PC-3 (cell line): ENCODE results near the gene CDC45. TPM values are rescaled to one million over a fixed set of nuclear protein-coding genes. Genes with fewer than 3 reads are reported as not detected.

Source experiments
- ATAC-seq: fragments of 200-7000 bp; cut with Tn5 transposase; 2 replicates; pipeline ENCODE4 v1.9.1; 2020; ENCODE audit warnings: mild to moderate bottlenecking, moderate library complexity
- BruUV-seq: library from RNA; stranded (reverse); fragments of 400-500 nt; replicated peaks from 2 replicates; lab custom pipeline; 2021; lab: Mats Ljungman, UMichigan
- CTCF ChIA-PET: fragments of 300-600 bp; sonication (Branson Sonifier 250); formaldehyde crosslinking; loops from one replicate; lab custom pipeline; 2022; ENCODE audit warnings: antibody characterized with exemption; lab: Charles Lee
- POLR2A ChIA-PET: fragments of 300-600 bp; sonication (Branson Sonifier 250); formaldehyde crosslinking; loops from one replicate; lab custom pipeline; 2022; ENCODE audit warnings: antibody characterized with exemption; ENCODE audit not compliant: unreplicated experiment; lab: Charles Lee
- DNase-seq: peaks from one replicate; pipeline ENCODE4 v3.0.0-alpha.2; 2015
- H2AFZ ChIP-seq: fragments of 300-600 bp; sonication (generic); 2 replicates; pipeline ENCODE4 v1.6.0; 2016; ENCODE audit warnings: antibody characterized with exemption, low read length
- H3F3A ChIP-seq: fragments of 300-600 bp; sonication (generic); one replicate; pipeline ENCODE4 v1.6.0; 2017; ENCODE audit warnings: antibody characterized with exemption, low read length, control low read depth, mild to moderate bottlenecking; ENCODE audit not compliant: unreplicated experiment
- H3K27ac ChIP-seq: fragments of 300-600 bp; sonication (generic); 2 replicates; pipeline ENCODE4 v1.5.1; 2016; ENCODE audit warnings: mild to moderate bottlenecking, low read length
- H3K27me3 ChIP-seq: fragments of 300-600 bp; sonication (generic); 2 replicates; pipeline ENCODE4 v1.6.1; 2016; ENCODE audit warnings: low read length, mixed read lengths
- H3K36me3 ChIP-seq: fragments of 300-600 bp; sonication (generic); 2 replicates; pipeline ENCODE4 v1.6.1; 2016; ENCODE audit warnings: low read depth, mixed run types, low read length, mixed read lengths
- H3K4me1 ChIP-seq: fragments of 300-600 bp; sonication (generic); 2 replicates; pipeline ENCODE4 v1.5.1; 2016; ENCODE audit warnings: low read length; ENCODE audit not compliant: insufficient read depth
- H3K4me2 ChIP-seq: fragments of 300-600 bp; sonication (generic); 2 replicates; pipeline ENCODE4 v1.6.0; 2016; ENCODE audit warnings: low read length
- H3K4me3 ChIP-seq: fragments of 300-600 bp; sonication (generic); 2 replicates; pipeline ENCODE4 v1.5.1; 2016; ENCODE audit warnings: mild to moderate bottlenecking, low read length, mixed read lengths
- H3K79me2 ChIP-seq: fragments of 300-600 bp; sonication (generic); 2 replicates; pipeline ENCODE4 v1.6.1; 2017; ENCODE audit warnings: low read length, mixed read lengths
- H3K9ac ChIP-seq: fragments of 300-600 bp; sonication (generic); 2 replicates; pipeline ENCODE4 v1.6.0; 2016; ENCODE audit warnings: mild to moderate bottlenecking, low read length
- H3K9me2 ChIP-seq: fragments of 300-600 bp; sonication (generic); replicated peaks from 2 replicates; pipeline ENCODE4 v1.6.1; 2016; ENCODE audit warnings: mixed run types, low read length, mixed read lengths
- H3K9me3 ChIP-seq: fragments of 300-600 bp; sonication (generic); 2 replicates; pipeline ENCODE4 v1.6.1; 2016; ENCODE audit warnings: low read length, mixed read lengths
- H4K20me1 ChIP-seq: fragments of 300-600 bp; sonication (generic); 2 replicates; pipeline ENCODE4 v1.6.1; 2016; ENCODE audit warnings: low read length, mixed read lengths
- EZH2 ChIP-seq: fragments of 300-600 bp; sonication (generic); IDR thresholded peaks from one replicate; pipeline ENCODE4 v1.6.1; 2017; ENCODE audit warnings: antibody characterized with exemption, mild to moderate bottlenecking, low read length; ENCODE audit not compliant: unreplicated experiment
- EZH2phosphoT487 ChIP-seq: fragments of 300-600 bp; sonication (generic); IDR thresholded peaks from 2 replicates; pipeline ENCODE4 v1.6.1; 2018; ENCODE audit warnings: mild to moderate bottlenecking, antibody characterized with exemption, low read length, borderline replicate concordance
- intact Hi-C: fragments of 100-400 bp; cut with micrococcal nuclease; formaldehyde crosslinking; loops from 2 replicates; pipeline ENCODE4 v1.9.0; 2023
- total RNA-seq: library from RNA; depleted of rRNA; stranded (reverse); fragments of >200 nt; gene quantifications from 2 replicates; pipeline ENCODE4 v1.2.3, GENCODE V29; 2014
- TF ChIP-seq, protein P1 (sequence below): fragments of 300-600 bp; sonication (generic); conservative IDR thresholded peaks from 2 replicates; pipeline ENCODE4 v1.5.1; 2017; ENCODE audit warnings: antibody characterized with exemption, low read depth, mild to moderate bottlenecking, low read length

CDC45 gene
- total RNA-seq, 1 experiment from 2014 or later, result 70.9 TPM

DNA sequence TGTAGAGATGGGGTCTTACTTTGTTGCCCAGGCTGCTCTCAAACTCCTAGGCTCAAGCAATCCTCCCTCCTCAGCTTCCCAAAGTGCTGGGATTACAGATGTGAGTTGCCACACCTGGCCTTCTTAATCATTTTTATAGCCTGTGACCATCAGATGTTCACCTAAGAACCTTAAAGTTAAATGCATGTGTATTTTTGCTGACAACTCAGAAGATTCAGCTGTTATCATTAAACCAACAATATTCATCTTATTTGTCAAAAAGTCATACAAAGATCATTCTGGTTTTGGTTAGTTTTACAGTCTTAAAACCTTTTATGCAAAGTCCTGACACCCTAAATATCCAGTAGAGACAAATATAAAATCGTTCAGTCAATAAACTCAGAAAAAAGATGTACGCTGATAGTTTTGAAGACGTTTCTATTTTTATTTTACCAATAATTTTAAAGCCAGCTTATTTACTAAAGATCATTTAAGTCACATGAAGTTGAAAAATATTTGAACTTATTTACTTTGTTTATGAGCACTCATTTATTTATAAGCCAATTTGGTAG is 22.3 kb downstream of the CDC45 start:
- Histone ChIP-seq H3K4me1 (peaks cover 2% of the 10 kb centered on the region; the same call in 1 of the 2 replicates), H2AFZ (no peak overlapping the region), H3K4me2 (no peak overlapping the region), H3K4me3 (no peak overlapping the region), H3K79me2 (no peaks in the 10 kb centered on the region), H4K20me1 (no peaks in the 10 kb centered on the region), H3K36me3 (no peaks in the 10 kb centered on the region; the same call in 1 of the 2 replicates), H3K27me3 (no peaks in the 10 kb centered on the region), H3K9ac (no peak overlapping the region), H3K27ac (no peak overlapping the region), H3K9me3 (no peaks in the 10 kb centered on the region), H3K9me2 (no peaks in the 10 kb centered on the region), H3F3A (no peaks in the 10 kb centered on the region)
- ATAC-seq, result no peak
- CTCF ChIA-PET, result no interaction called here
- BruUV-seq, result no TSS peak
- intact Hi-C loops, result no loop called here
- TF ChIP-seq EZH2 (no peak), EZH2phosphoT487 (no peak)
- TF ChIP-seq, protein P1, sequence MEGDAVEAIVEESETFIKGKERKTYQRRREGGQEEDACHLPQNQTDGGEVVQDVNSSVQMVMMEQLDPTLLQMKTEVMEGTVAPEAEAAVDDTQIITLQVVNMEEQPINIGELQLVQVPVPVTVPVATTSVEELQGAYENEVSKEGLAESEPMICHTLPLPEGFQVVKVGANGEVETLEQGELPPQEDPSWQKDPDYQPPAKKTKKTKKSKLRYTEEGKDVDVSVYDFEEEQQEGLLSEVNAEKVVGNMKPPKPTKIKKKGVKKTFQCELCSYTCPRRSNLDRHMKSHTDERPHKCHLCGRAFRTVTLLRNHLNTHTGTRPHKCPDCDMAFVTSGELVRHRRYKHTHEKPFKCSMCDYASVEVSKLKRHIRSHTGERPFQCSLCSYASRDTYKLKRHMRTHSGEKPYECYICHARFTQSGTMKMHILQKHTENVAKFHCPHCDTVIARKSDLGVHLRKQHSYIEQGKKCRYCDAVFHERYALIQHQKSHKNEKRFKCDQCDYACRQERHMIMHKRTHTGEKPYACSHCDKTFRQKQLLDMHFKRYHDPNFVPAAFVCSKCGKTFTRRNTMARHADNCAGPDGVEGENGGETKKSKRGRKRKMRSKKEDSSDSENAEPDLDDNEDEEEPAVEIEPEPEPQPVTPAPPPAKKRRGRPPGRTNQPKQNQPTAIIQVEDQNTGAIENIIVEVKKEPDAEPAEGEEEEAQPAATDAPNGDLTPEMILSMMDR, result no peak
- no peak for DNase-seq
- POLR2A ChIA-PET, result no interaction called here

DNA sequence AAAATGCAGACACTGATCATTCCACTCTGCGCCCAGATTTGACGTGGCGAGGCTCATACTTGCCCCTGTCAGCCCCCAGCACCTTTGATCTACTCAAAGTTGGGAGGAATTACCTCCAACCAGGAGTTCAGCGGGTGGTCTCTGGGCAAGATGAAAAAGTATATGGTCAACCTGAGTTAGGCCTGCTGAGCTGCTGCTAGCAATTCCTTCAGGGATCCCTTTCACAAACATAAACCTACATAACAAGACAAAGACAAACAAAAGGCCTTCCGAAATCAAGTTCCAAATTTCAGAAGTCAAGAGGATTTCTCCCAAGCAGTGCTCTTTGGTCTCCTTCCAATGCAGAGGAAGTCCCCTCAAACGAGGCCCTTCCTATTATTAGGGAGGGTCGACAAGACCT is 23.6 kb downstream of the CDC45 start:
- Histone ChIP-seq H3K36me3 (no peaks in the 10 kb centered on the region; the same call in 1 of the 2 replicates), H3F3A (no peaks in the 10 kb centered on the region), H3K4me2 (no peak overlapping the region), H3K4me3 (no peak overlapping the region), H3K9me2 (no peaks in the 10 kb centered on the region), H4K20me1 (no peaks in the 10 kb centered on the region), H3K4me1 (no peaks in the 10 kb centered on the region), H3K9me3 (no peaks in the 10 kb centered on the region), H3K79me2 (no peaks in the 10 kb centered on the region), H3K9ac (no peak overlapping the region), H3K27me3 (no peaks in the 10 kb centered on the region), H2AFZ (no peak overlapping the region), H3K27ac (no peak overlapping the region)
- ChIA-PET POLR2A (no interaction called here), CTCF (interaction anchor here (0.7 kb wide), 1 partner anchor 26 kb away, joined by 3 read pairs; no protein-coding TSS in a partner anchor)
- ATAC-seq (no peak), DNase-seq (no peak)
- BruUV-seq, result no TSS peak
- intact Hi-C loops, result no loop called here
- TF ChIP-seq EZH2phosphoT487 (no peak), EZH2 (no peak)
- TF ChIP-seq, protein P1, result no peak

DNA sequence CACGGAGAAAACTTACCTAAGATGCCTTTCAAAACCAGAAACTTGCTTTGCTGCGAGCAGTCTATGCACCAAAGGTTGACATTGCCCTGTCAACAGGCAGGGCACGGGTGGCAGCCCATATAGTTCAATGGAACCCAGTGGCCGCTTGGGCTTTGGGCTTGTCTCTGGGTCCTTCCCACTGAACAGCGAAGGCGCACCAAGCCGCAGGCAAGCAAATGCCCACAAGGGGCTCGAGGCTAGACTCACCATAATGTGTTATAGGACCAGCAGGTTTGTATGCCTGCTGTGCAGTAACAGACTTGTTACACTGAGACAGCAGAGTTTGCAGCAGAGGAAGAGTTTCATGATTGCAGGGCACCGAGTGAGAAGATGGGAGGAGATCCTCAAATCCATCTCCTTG is 24.1 kb downstream of the CDC45 start:
- no peaks in the 10 kb centered on the region for H3K79me2 ChIP-seq
- no peak for DNase-seq
- H3K4me1 ChIP-seq, result no peaks in the 10 kb centered on the region
- H3K27me3 ChIP-seq, result no peaks in the 10 kb centered on the region
- H3K9me2 ChIP-seq, result no peaks in the 10 kb centered on the region
- H3K4me3 ChIP-seq, result no peak overlapping the region
- POLR2A ChIA-PET, result no interaction called here
- no peaks in the 10 kb centered on the region; the same call in 1 of the 2 replicates for H3K36me3 ChIP-seq
- H3K9me3 ChIP-seq, result no peaks in the 10 kb centered on the region
- H4K20me1 ChIP-seq, result no peaks in the 10 kb centered on the region
- no peak for ATAC-seq
- no peak overlapping the region for H3K4me2 ChIP-seq
- no peak overlapping the region for H3K27ac ChIP-seq
- CTCF ChIA-PET, result no interaction called here
- BruUV-seq, result no TSS peak
- no peaks in the 10 kb centered on the region for H3F3A ChIP-seq
- intact Hi-C loops, result no loop called here
- no peak overlapping the region for H3K9ac ChIP-seq
- H2AFZ ChIP-seq, result no peak overlapping the region
- TF ChIP-seq EZH2phosphoT487 (no peak), EZH2 (no peak)
- TF ChIP-seq, protein P1, result no peak
